Smooth muscle cell (in vitro differentiated cells): ENCODE measurements around the gene NAV2. TPM values are rescaled to one million over a fixed set of nuclear protein-coding genes. Genes with fewer than 3 reads are reported as not detected.
A peak's percentile ranks its signal among the peaks of the same experiment; 100 is the strongest.

ENCODE experiments used
- DNase-seq: peaks from one replicate; lab custom pipeline; 2025; ENCODE audit not compliant: unreplicated experiment; lab: John Stamatoyannopoulos, UW
- H2AFZ ChIP-seq: fragments of 200-600 bp; sonication (generic); 2 replicates; pipeline ENCODE4 v1.6.0; 2016; ENCODE audit warnings: antibody characterized with exemption, low read depth, mild to moderate bottlenecking
- H3F3A ChIP-seq: fragments of 200-600 bp; sonication (generic); 2 replicates; pipeline ENCODE4 v1.6.0; 2017; ENCODE audit warnings: antibody characterized with exemption, low read depth
- H3K27ac ChIP-seq: fragments of 200-600 bp; sonication (generic); 2 replicates; pipeline ENCODE4 v1.5.1; 2016; ENCODE audit warnings: low read depth, mild to moderate bottlenecking
- H3K27me3 ChIP-seq: fragments of 200-600 bp; sonication (generic); 2 replicates; pipeline ENCODE4 v1.6.1; 2016; ENCODE audit warnings: low read depth, mild to moderate bottlenecking
- H3K36me3 ChIP-seq: fragments of 200-600 bp; sonication (generic); 2 replicates; pipeline ENCODE4 v1.5.1; 2016; ENCODE audit warnings: low read depth
- H3K4me1 ChIP-seq: fragments of 200-600 bp; sonication (generic); 2 replicates; pipeline ENCODE4 v1.5.1; 2016; ENCODE audit warnings: low read depth
- H3K4me2 ChIP-seq: fragments of 200-600 bp; sonication (generic); 2 replicates; pipeline ENCODE4 v1.6.0; 2016; ENCODE audit warnings: mild to moderate bottlenecking
- H3K4me3 ChIP-seq: fragments of 200-600 bp; sonication (generic); 2 replicates; pipeline ENCODE4 v1.5.1; 2016; ENCODE audit warnings: mild to moderate bottlenecking
- H3K79me2 ChIP-seq: fragments of 200-600 bp; sonication (generic); 2 replicates; pipeline ENCODE4 v1.6.0; 2016; ENCODE audit warnings: low read depth, mild to moderate bottlenecking
- H3K9ac ChIP-seq: fragments of 200-600 bp; sonication (generic); 2 replicates; pipeline ENCODE4 v1.6.0; 2016; ENCODE audit warnings: low read depth
- H3K9me3 ChIP-seq: fragments of 200-600 bp; sonication (generic); replicated peaks from 2 replicates; pipeline ENCODE4 v1.5.1; 2016; ENCODE audit warnings: low read depth
- H4K20me1 ChIP-seq: fragments of 200-600 bp; sonication (generic); 2 replicates; pipeline ENCODE4 v1.6.0; 2016; ENCODE audit warnings: low read depth
- CTCF ChIP-seq: fragments of 200-600 bp; sonication (generic); IDR thresholded peaks from 2 replicates; pipeline ENCODE4 v1.5.1; 2017; ENCODE audit warnings: borderline replicate concordance, mild to moderate bottlenecking, antibody characterized with exemption; ENCODE audit not compliant: insufficient read depth, poor library complexity, severe bottlenecking
- WGBS: methylation state at CpG from one replicate; pipeline ENCODE4 v1.1.7; 2016; ENCODE audit warnings: low lambda C conversion rate; 5-methylcytosine and 5-hydroxymethylcytosine counted together
- polyA plus RNA-seq: library from polyadenylated mRNA; unstranded; fragments of >200 nt; fragmentation: Nextera tagmentation; extraction: Ambion mirVana; gene quantifications from 2 replicates; pipeline ENCODE4 v1.2.1, GENCODE V29; 2016
- total RNA-seq: library from RNA; depleted of rRNA; stranded (reverse); fragments of >200 nt; gene quantifications from 2 replicates; pipeline ENCODE4 v1.2.3, GENCODE V29; 2014

NAV2 gene
- total and polyA plus RNA-seq, 2 experiments from 2014 or later: 14.1 to 67.5 TPM

- peaks cover 64% of the 10 kb centered on the region for H3K79me2 ChIP-seq
- H4K20me1 ChIP-seq: peaks cover 4% of the 10 kb centered on the region
- 80% methylated on average over 7 of the region's 7 CpGs for WGBS
- no peaks in the 10 kb centered on the region for H3K9me3 ChIP-seq
- H3K4me2 ChIP-seq: peak overlapping the region; percentile 62
- TF ChIP-seq CTCF: no peak
- peaks cover 36% of the 10 kb centered on the region for H3K4me1 ChIP-seq
- peaks cover 2% of the 10 kb centered on the region for H3K36me3 ChIP-seq
- H3F3A ChIP-seq: peaks cover 9% of the 10 kb centered on the region
- H3K27me3 ChIP-seq: no peaks in the 10 kb centered on the region
- DNase-seq: no peak
- no peak overlapping the region for H3K4me3 ChIP-seq
- H3K27ac ChIP-seq: peak overlapping the region; percentile 93
- H3K9ac ChIP-seq: no peak overlapping the region
- H2AFZ ChIP-seq: no peak overlapping the region
Measured at GRCh38 chr11:20035375-20035700, 322.7 kb downstream of the NAV2 start.

GRCh38 chr11:20035701-20036601 lies 323.3 kb downstream of the NAV2 start:
- Histone ChIP-seq H3K27ac (peak overlapping the region; percentile 93), H3K9ac (peak overlapping the region; percentile 69), H3K79me2 (peaks cover 64% of the 10 kb centered on the region), H4K20me1 (peaks cover 4% of the 10 kb centered on the region), H3K9me3 (no peaks in the 10 kb centered on the region), H3F3A (peaks cover 9% of the 10 kb centered on the region), H3K4me1 (peaks cover 30% of the 10 kb centered on the region), H3K4me3 (no peak overlapping the region), H3K27me3 (no peaks in the 10 kb centered on the region), H3K36me3 (peaks cover 4% of the 10 kb centered on the region), H2AFZ (no peak overlapping the region), H3K4me2 (peak overlapping the region; percentile 62)
- no peak for DNase-seq
- TF ChIP-seq CTCF: no peak
- WGBS: 33% methylated on average over 15 of the region's 15 CpGs

GRCh38 chr11:20036626-20037335 lies 324.1 kb downstream of the NAV2 start:
- Histone ChIP-seq H3K4me2 (peak overlapping the region; percentile 62), H3K4me1 (peaks cover 23% of the 10 kb centered on the region), H3K36me3 (peaks cover 4% of the 10 kb centered on the region), H3K27ac (peak overlapping the region; percentile 93), H3K27me3 (no peaks in the 10 kb centered on the region), H3K79me2 (peaks cover 72% of the 10 kb centered on the region), H3K9me3 (no peaks in the 10 kb centered on the region), H3K4me3 (no peak overlapping the region), H3F3A (peaks cover 9% of the 10 kb centered on the region), H2AFZ (no peak overlapping the region), H3K9ac (peak overlapping the region; percentile 69), H4K20me1 (peaks cover 4% of the 10 kb centered on the region)
- 92% methylated on average over 8 of the region's 8 CpGs for WGBS
- TF ChIP-seq CTCF: no peak
- DNase-seq: no peak
